Neural cell (in vitro differentiated cells): ENCODE measurements around the gene ZNF678. TPM values are rescaled to one million over a fixed set of nuclear protein-coding genes. Genes with fewer than 3 reads are reported as not detected.

Source experiments
- H2AFZ ChIP-seq: fragments of 200-600, 300-800 bp; sonication (generic), shearing (Covaris generic); 2 replicates; pipeline ENCODE4 v1.6.0; 2014; ENCODE audit warnings: low read depth, mild to moderate bottlenecking, antibody characterized with exemption, low read length, moderate library complexity
- H3F3A ChIP-seq: fragments of 200-600 bp; shearing (Covaris generic); 2 replicates; pipeline ENCODE4 v1.6.1; 2016; ENCODE audit warnings: mild to moderate bottlenecking, moderate library complexity, mixed read lengths, antibody characterized with exemption, low read length; ENCODE audit not compliant: insufficient read depth, poor library complexity, severe bottlenecking
- H3K27ac ChIP-seq: fragments of 200-600, 300-800 bp; sonication (generic), shearing (Covaris generic); 2 replicates; pipeline ENCODE4 v1.5.1; 2014; ENCODE audit warnings: mild to moderate bottlenecking, low read length, moderate library complexity
- H3K27me3 ChIP-seq: fragments of 300-800, 200-600 bp; sonication (generic), shearing (Covaris generic); 2 replicates; pipeline ENCODE4 v1.6.0; 2014; ENCODE audit warnings: mild to moderate bottlenecking, low read depth, low read length, moderate library complexity; ENCODE audit not compliant: insufficient read depth
- H3K36me3 ChIP-seq: fragments of 300-800, 200-600 bp; sonication (generic), shearing (Covaris generic); 2 replicates; pipeline ENCODE4 v1.5.1; 2014; ENCODE audit warnings: mild to moderate bottlenecking, antibody characterized with exemption, low read length, moderate library complexity; ENCODE audit not compliant: insufficient read depth
- H3K4me2 ChIP-seq: fragments of 300-800, 200-600 bp; sonication (generic), shearing (Covaris generic); 2 replicates; pipeline ENCODE4 v1.6.0; 2014; ENCODE audit warnings: mild to moderate bottlenecking, low read length
- H3K4me3 ChIP-seq: fragments of 300-800, 200-600 bp; sonication (generic), shearing (Covaris generic); 2 replicates; pipeline ENCODE4 v1.5.1; 2014; ENCODE audit warnings: mild to moderate bottlenecking, low read length, moderate library complexity
- H3K79me2 ChIP-seq: fragments of 200-600 bp; shearing (Covaris generic); replicated peaks from 2 replicates; pipeline ENCODE4 v1.6.0; 2014; ENCODE audit warnings: mild to moderate bottlenecking, low read length, moderate library complexity; ENCODE audit not compliant: insufficient read depth
- H3K9ac ChIP-seq: fragments of 300-800, 200-600 bp; sonication (generic), shearing (Covaris generic); 2 replicates; pipeline ENCODE4 v1.6.1; 2016; ENCODE audit warnings: mild to moderate bottlenecking, low read length, mixed read lengths
- H3K9me2 ChIP-seq: fragments of 200-600 bp; shearing (Covaris generic); 2 replicates; pipeline ENCODE4 v1.6.1; 2016; ENCODE audit warnings: mild to moderate bottlenecking, low read length, mixed read lengths; ENCODE audit not compliant: insufficient read depth
- H3K9me3 ChIP-seq: fragments of 200-600, 300-800 bp; sonication (generic), shearing (Covaris generic); 2 replicates; pipeline ENCODE4 v1.6.1; 2016; ENCODE audit warnings: mild to moderate bottlenecking, mixed run types, low read length, moderate library complexity, mixed read lengths
- H4K20me1 ChIP-seq: fragments of 200-600 bp; shearing (Covaris generic); 2 replicates; pipeline ENCODE4 v1.6.1; 2016; ENCODE audit warnings: mild to moderate bottlenecking, mixed run types; ENCODE audit not compliant: insufficient read depth
- CTCF ChIP-seq: fragments of 450-650 bp; IDR thresholded peaks from 2 replicates; pipeline ENCODE4 v1.5.1; 2014; ENCODE audit warnings: antibody characterized with exemption, mild to moderate bottlenecking, moderate library complexity; ENCODE audit not compliant: poor library complexity, severe bottlenecking
- EP300 ChIP-seq: fragments of 450-650 bp; conservative IDR thresholded peaks from 2 replicates; pipeline ENCODE4 v1.6.1; 2014; ENCODE audit warnings: antibody characterized with exemption, mild to moderate bottlenecking, moderate library complexity; ENCODE audit not compliant: poor library complexity, severe bottlenecking
- EZH2 ChIP-seq: fragments of 200-600, 300-800 bp; shearing (Covaris generic), sonication (generic); IDR thresholded peaks from 2 replicates; pipeline ENCODE4 v1.6.1; 2014; ENCODE audit warnings: antibody characterized with exemption, low read length, borderline replicate concordance, mild to moderate bottlenecking; ENCODE audit not compliant: insufficient read depth, poor library complexity, severe bottlenecking
- MXI1 ChIP-seq: fragments of 450-650 bp; conservative IDR thresholded peaks from 2 replicates; pipeline ENCODE4 v1.6.1; 2014; ENCODE audit warnings: antibody characterized with exemption, mild to moderate bottlenecking; ENCODE audit not compliant: poor library complexity, severe bottlenecking
- POLR2AphosphoS5 ChIP-seq: IDR thresholded peaks from 2 replicates; pipeline ENCODE4 v1.6.1; 2012
- RAD21 ChIP-seq: fragments of 450-650 bp; conservative IDR thresholded peaks from 2 replicates; pipeline ENCODE4 v1.6.1; 2014; ENCODE audit warnings: antibody characterized with exemption, mild to moderate bottlenecking, moderate library complexity
- REST ChIP-seq: IDR thresholded peaks from 2 replicates; pipeline ENCODE4 v1.6.1; 2012; ENCODE audit warnings: borderline replicate concordance
- SMC3 ChIP-seq: fragments of 450-650 bp; conservative IDR thresholded peaks from 2 replicates; pipeline ENCODE4 v1.6.1; 2014; ENCODE audit warnings: antibody characterized with exemption, mild to moderate bottlenecking, moderate library complexity; ENCODE audit not compliant: poor library complexity
- TAF1 ChIP-seq: IDR thresholded peaks from 2 replicates; pipeline ENCODE4 v1.6.1; 2012; ENCODE audit warnings: low read depth
- polyA plus RNA-seq: library from polyadenylated mRNA; depleted of rRNA; stranded (reverse); fragments of >200 nt; gene quantifications from 2 replicates; pipeline ENCODE4 v1.2.3, GENCODE V29; 2014

The ZNF678 gene
- polyA plus RNA-seq, 1 donor from 2014 or later = 25.9 TPM

- no peak overlapping the region for H3K27ac ChIP-seq
- H3K4me3 ChIP-seq = no peak overlapping the region
- no peaks in the 10 kb centered on the region for H4K20me1 ChIP-seq
- no peaks in the 10 kb centered on the region for H3K36me3 ChIP-seq
- no peak overlapping the region for H3K9ac ChIP-seq
- H3K27me3 ChIP-seq = peaks cover 4% of the 10 kb centered on the region
- no peaks in the 10 kb centered on the region for H3K9me2 ChIP-seq
- H3F3A ChIP-seq = no peaks in the 10 kb centered on the region
- no peak overlapping the region for H3K4me2 ChIP-seq
- no peak for TF ChIP-seq CTCF
- TF ChIP-seq EP300 = no peak
- TF ChIP-seq TAF1 = no peak
- TF ChIP-seq POLR2AphosphoS5 = no peak
- no peak for TF ChIP-seq SMC3
- no peak for TF ChIP-seq EZH2
- no peak for TF ChIP-seq RAD21
- TF ChIP-seq MXI1 = no peak
- no peaks in the 10 kb centered on the region for H3K79me2 ChIP-seq
- H3K9me3 ChIP-seq = no peaks in the 10 kb centered on the region
- no peak overlapping the region for H2AFZ ChIP-seq
Measured at GRCh38 chr1:227541129-227541528, 22.2 kb upstream of the ZNF678 start.

GRCh38 chr1:227541796-227542152 is 21.6 kb upstream of the ZNF678 start:
- Histone ChIP-seq H3K4me3 (peak overlapping the region; percentile 67), H4K20me1 (no peaks in the 10 kb centered on the region), H3K9me3 (no peaks in the 10 kb centered on the region), H3K36me3 (no peaks in the 10 kb centered on the region), H3K9me2 (no peaks in the 10 kb centered on the region), H3K9ac (no peak overlapping the region), H3K4me2 (no peak overlapping the region), H3K27ac (no peak overlapping the region), H3F3A (no peaks in the 10 kb centered on the region), H3K27me3 (peaks cover 4% of the 10 kb centered on the region), H2AFZ (no peak overlapping the region), H3K79me2 (no peaks in the 10 kb centered on the region)
- TF ChIP-seq POLR2AphosphoS5 (no peak), REST (no peak), EP300 (no peak), CTCF (no peak), MXI1 (no peak), RAD21 (no peak), EZH2 (no peak), TAF1 (no peak), SMC3 (no peak)
